HCT116 (cell line): ENCODE results near the gene LRRC4C. TPM values are rescaled to one million over a fixed set of nuclear protein-coding genes. Genes with fewer than 3 reads are reported as not detected.

Experiments
- ATAC-seq: fragments of 200-7000 bp; cut with Tn5 transposase; 2 replicates; pipeline ENCODE4 v1.9.1; 2020; ENCODE audit warnings: mild to moderate bottlenecking, moderate library complexity
- BruUV-seq: library from RNA; stranded (reverse); fragments of 400-500 nt; replicated peaks from 2 replicates; lab custom pipeline; 2021; lab: Mats Ljungman, UMichigan
- CTCF ChIA-PET: fragments of 300-600 bp; sonication (Branson Sonifier 250); formaldehyde crosslinking; loops from one replicate; lab custom pipeline; 2021; ENCODE audit warnings: antibody characterized with exemption; lab: Charles Lee
- POLR2A ChIA-PET: fragments of 300-600, 350-600 bp; sonication (Branson Sonifier 250); formaldehyde crosslinking; loops from one replicate; lab custom pipeline; 2021; ENCODE audit warnings: antibody characterized with exemption; lab: Charles Lee
- RAD21 ChIA-PET, 2 experiments: fragments of 300-600 bp; sonication (Branson Sonifier 250); formaldehyde crosslinking; loops; one replicate each; lab custom pipeline; 2023; ENCODE audit warnings: low total read pairs in 2 of 2; ENCODE audit not compliant: uncharacterized antibody in 2 of 2, unreplicated experiment in 2 of 2, low non-redundant PET in 1 of 2; lab: Charles Lee
- DNase-seq: peaks from one replicate; pipeline ENCODE4 v3.0.0-alpha.2; 2010; ENCODE audit warnings: low read depth, low spot score
- H2AFZ ChIP-seq: fragments of 200-600 bp; shearing (Covaris generic), sonication (generic); 2 replicates; pipeline ENCODE4 v1.6.1; 2017; ENCODE audit warnings: low read depth, mixed run types, mixed read lengths, antibody characterized with exemption, low read length; ENCODE audit not compliant: poor library complexity, severe bottlenecking
- H3K27ac ChIP-seq: 2 replicates; pipeline ENCODE4 v1.5.1; 2012; ENCODE audit warnings: low read depth, low read length
- H3K27me3 ChIP-seq: fragments of 200-600 bp; sonication (generic); 2 replicates; pipeline ENCODE4 v1.6.1; 2016; ENCODE audit warnings: mixed run types, low read length, mixed read lengths; ENCODE audit not compliant: insufficient read depth
- H3K36me3 ChIP-seq, 2 experiments: fragments of 200-500 bp in 1 of 2; fragments of 200-600 bp in 1 of 2; sonication (Bioruptor generic) in 1 of 2; sonication (generic) in 1 of 2; 2 replicates each; pipeline versions ENCODE4 v1.5.1 to v1.6.1; 2014 to 2016; ENCODE audit warnings: low read length in 2 of 2, inconsistent platforms in 1 of 2, mixed read lengths in 1 of 2, mixed run types in 1 of 2; ENCODE audit not compliant: insufficient read depth in 2 of 2, control insufficient read depth in 1 of 2
- H3K4me1 ChIP-seq, 2 experiments: fragments of 200-600 bp in 1 of 2; sonication (generic) in 1 of 2; 2 replicates each; pipeline versions ENCODE4 v1.5.1 to v1.6.1; 2012 to 2017; ENCODE audit warnings: low read length in 2 of 2, inconsistent platforms in 1 of 2, mild to moderate bottlenecking in 1 of 2, mixed read lengths in 1 of 2, mixed run types in 1 of 2, moderate library complexity in 1 of 2; ENCODE audit not compliant: insufficient read depth in 2 of 2, control insufficient read depth in 1 of 2
- H3K4me2 ChIP-seq: fragments of 200-600 bp; sonication (generic); 2 replicates; pipeline ENCODE4 v1.6.1; 2017; ENCODE audit warnings: mixed run types, low read length, mixed read lengths
- H3K4me3 ChIP-seq, 2 experiments: fragments of 200-600 bp in 1 of 2; sonication (generic) in 1 of 2; replicated peaks in 1 of 2; 2 replicates each; pipeline ENCODE4 v1.5.1; 2011 to 2016; ENCODE audit warnings: low read length in 2 of 2, control low read depth in 1 of 2, low read depth in 1 of 2, mild to moderate bottlenecking in 1 of 2, mixed read lengths in 1 of 2, mixed run types in 1 of 2
- H3K79me2 ChIP-seq: fragments of 200-600 bp; sonication (generic); 2 replicates; pipeline ENCODE4 v1.6.1; 2017; ENCODE audit warnings: mild to moderate bottlenecking, mixed run types, low read length, moderate library complexity, mixed read lengths; ENCODE audit not compliant: insufficient read depth
- H3K9ac ChIP-seq: fragments of 200-600 bp; sonication (generic); 2 replicates; pipeline ENCODE4 v1.6.1; 2016; ENCODE audit warnings: low read length, mixed read lengths
- H3K9me2 ChIP-seq: fragments of 200-600 bp; sonication (generic), shearing (Covaris generic); 2 replicates; pipeline ENCODE4 v1.6.1; 2017; ENCODE audit warnings: mixed run types, mild to moderate bottlenecking, moderate library complexity; ENCODE audit not compliant: insufficient read depth
- H3K9me3 ChIP-seq, 2 experiments: fragments of 200-500 bp in 1 of 2; fragments of 200-600 bp in 1 of 2; sonication (Bioruptor generic) in 1 of 2; sonication (generic) in 1 of 2; 2 replicates each; pipeline ENCODE4 v1.6.1; 2014 to 2017; ENCODE audit warnings: low read length in 2 of 2, mixed read lengths in 2 of 2, inconsistent platforms in 1 of 2, low read depth in 1 of 2, mild to moderate bottlenecking in 1 of 2, mixed run types in 1 of 2, moderate library complexity in 1 of 2; ENCODE audit not compliant: control insufficient read depth in 1 of 2, insufficient read depth in 1 of 2
- H4K20me1 ChIP-seq: fragments of 200-600 bp; sonication (generic), shearing (Covaris generic); 2 replicates; pipeline ENCODE4 v1.6.1; 2017; ENCODE audit warnings: mixed run types, mild to moderate bottlenecking, moderate library complexity; ENCODE audit not compliant: insufficient read depth
- CBX3 ChIP-seq: IDR thresholded peaks from 2 replicates; pipeline ENCODE4 v1.6.1; 2012; ENCODE audit warnings: low read depth
- EGR1 ChIP-seq: IDR thresholded peaks from 2 replicates; pipeline ENCODE4 v1.6.1; 2012; ENCODE audit warnings: low read depth
- ELF1 ChIP-seq: IDR thresholded peaks from 2 replicates; pipeline ENCODE4 v1.6.1; 2012; ENCODE audit warnings: low read depth, borderline replicate concordance
- EZH2 ChIP-seq: fragments of 200-600 bp; sonication (generic); IDR thresholded peaks from 2 replicates; pipeline ENCODE4 v1.6.1; 2017; ENCODE audit warnings: antibody characterized with exemption, mixed run types
- EZH2phosphoT487 ChIP-seq: fragments of 200-600 bp; IDR thresholded peaks from 2 replicates; pipeline ENCODE4 v1.6.1; 2018; ENCODE audit warnings: antibody characterized with exemption, borderline replicate concordance
- JUND ChIP-seq: IDR thresholded peaks from 2 replicates; pipeline ENCODE4 v1.6.1; 2012
- POLR2A ChIP-seq: IDR thresholded peaks from 2 replicates; pipeline ENCODE4 v1.7.0; 2011; ENCODE audit warnings: borderline replicate concordance; ENCODE audit not compliant: insufficient read depth, insufficient read length; ENCODE audit errors: extremely low read depth
- POLR2AphosphoS5 ChIP-seq: IDR thresholded peaks from 2 replicates; pipeline ENCODE4 v1.6.1; 2011; ENCODE audit warnings: mild to moderate bottlenecking, low read depth, low read length, moderate library complexity
- RAD21 ChIP-seq: IDR thresholded peaks from 2 replicates; pipeline ENCODE4 v1.6.1; 2012; ENCODE audit warnings: low read depth, mild to moderate bottlenecking
- SIN3A ChIP-seq: IDR thresholded peaks from 2 replicates; pipeline ENCODE4 v1.6.1; 2012; ENCODE audit warnings: low read depth
- SP1 ChIP-seq: IDR thresholded peaks from 2 replicates; pipeline ENCODE4 v1.6.1; 2012; ENCODE audit warnings: low read depth
- SRF ChIP-seq: IDR thresholded peaks from 2 replicates; pipeline ENCODE4 v1.6.1; 2012; ENCODE audit warnings: low read depth
- TCF7L2 ChIP-seq: IDR thresholded peaks from 2 replicates; pipeline ENCODE4 v1.7.0; 2011; ENCODE audit warnings: borderline replicate concordance, inconsistent platforms; ENCODE audit not compliant: insufficient read depth, insufficient read length; ENCODE audit errors: extremely low read depth
- ZFX ChIP-seq: fragments of 450-650 bp; IDR thresholded peaks from 2 replicates; pipeline ENCODE4 v1.6.1; 2017
- ZNF274 ChIP-seq: fragments of 200-500 bp; sonication (Bioruptor generic); IDR thresholded peaks from 2 replicates; pipeline ENCODE4 v1.6.1; 2014; ENCODE audit warnings: mild to moderate bottlenecking, low read depth, low read length, inconsistent platforms
- intact Hi-C: fragments of 100-400 bp; cut with micrococcal nuclease; formaldehyde crosslinking; loops from 2 replicates; pipeline ENCODE4 v1.10.0; 2022
- total RNA-seq: library from RNA; stranded (reverse); gene quantifications from one replicate; pipeline ENCODE4 v1.2.1, GENCODE V29; 2021; ENCODE audit not compliant: unreplicated experiment
- TF ChIP-seq, protein P1 (sequence below): IDR thresholded peaks from 2 replicates; pipeline ENCODE4 v1.6.1; 2012
- TF ChIP-seq, protein P2 (sequence below): IDR thresholded peaks from 2 replicates; pipeline ENCODE4 v1.6.1; 2012
- TF ChIP-seq, protein P3 (sequence below), 3 experiments: fragments of 200-600 bp in 1 of 3; sonication (generic) in 1 of 3; IDR thresholded peaks in 2 of 3; conservative IDR thresholded peaks in 1 of 3; 2 replicates each; pipeline ENCODE4 v1.5.1; 2012 to 2017; ENCODE audit warnings: low read depth in 2 of 3, low read length in 2 of 3, antibody characterized with exemption in 1 of 3, borderline replicate concordance in 1 of 3, control low read depth in 1 of 3, mild to moderate bottlenecking in 1 of 3, mixed read lengths in 1 of 3, mixed run types in 1 of 3, moderate library complexity in 1 of 3; ENCODE audit not compliant: insufficient read depth in 1 of 3

The LRRC4C gene
- total RNA-seq, 1 experiment from 2014 or later: not detected

DNA sequence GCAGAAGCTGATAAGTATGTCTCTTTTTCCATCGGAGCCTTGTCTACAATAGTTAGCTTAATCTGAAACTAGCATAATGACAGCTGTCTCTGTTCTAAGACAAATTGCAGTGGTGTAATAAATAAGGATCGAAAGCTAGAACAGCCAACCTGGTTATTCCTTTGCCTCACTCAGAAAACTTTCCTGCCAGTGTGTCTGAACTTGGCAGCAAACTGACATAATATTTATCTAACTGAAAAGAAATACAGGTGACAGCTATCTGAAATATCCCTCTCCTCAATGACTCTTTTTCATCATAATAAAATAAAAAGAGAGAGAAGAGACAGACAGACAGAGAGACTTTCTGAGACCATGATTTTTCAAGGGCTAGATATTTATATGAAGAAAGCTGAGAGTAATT, 642.5 kb downstream of the LRRC4C start:
- no peaks in the 10 kb centered on the region for H3K4me1 ChIP-seq
- TF ChIP-seq, protein P1, sequence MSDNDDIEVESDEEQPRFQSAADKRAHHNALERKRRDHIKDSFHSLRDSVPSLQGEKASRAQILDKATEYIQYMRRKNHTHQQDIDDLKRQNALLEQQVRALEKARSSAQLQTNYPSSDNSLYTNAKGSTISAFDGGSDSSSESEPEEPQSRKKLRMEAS: no peak
- TF ChIP-seq POLR2A (no peak), POLR2AphosphoS5 (no peak), EZH2 (no peak), RAD21 (no peak), SIN3A (no peak), SP1 (no peak), EZH2phosphoT487 (no peak), JUND (no peak), TCF7L2 (no peak), ZNF274 (no peak), SRF (no peak), ELF1 (no peak), CBX3 (no peak), ZFX (no peak), EGR1 (no peak)
- TF ChIP-seq, protein P2, sequence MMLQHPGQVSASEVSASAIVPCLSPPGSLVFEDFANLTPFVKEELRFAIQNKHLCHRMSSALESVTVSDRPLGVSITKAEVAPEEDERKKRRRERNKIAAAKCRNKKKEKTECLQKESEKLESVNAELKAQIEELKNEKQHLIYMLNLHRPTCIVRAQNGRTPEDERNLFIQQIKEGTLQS: no peak
- TF ChIP-seq, protein P3, sequence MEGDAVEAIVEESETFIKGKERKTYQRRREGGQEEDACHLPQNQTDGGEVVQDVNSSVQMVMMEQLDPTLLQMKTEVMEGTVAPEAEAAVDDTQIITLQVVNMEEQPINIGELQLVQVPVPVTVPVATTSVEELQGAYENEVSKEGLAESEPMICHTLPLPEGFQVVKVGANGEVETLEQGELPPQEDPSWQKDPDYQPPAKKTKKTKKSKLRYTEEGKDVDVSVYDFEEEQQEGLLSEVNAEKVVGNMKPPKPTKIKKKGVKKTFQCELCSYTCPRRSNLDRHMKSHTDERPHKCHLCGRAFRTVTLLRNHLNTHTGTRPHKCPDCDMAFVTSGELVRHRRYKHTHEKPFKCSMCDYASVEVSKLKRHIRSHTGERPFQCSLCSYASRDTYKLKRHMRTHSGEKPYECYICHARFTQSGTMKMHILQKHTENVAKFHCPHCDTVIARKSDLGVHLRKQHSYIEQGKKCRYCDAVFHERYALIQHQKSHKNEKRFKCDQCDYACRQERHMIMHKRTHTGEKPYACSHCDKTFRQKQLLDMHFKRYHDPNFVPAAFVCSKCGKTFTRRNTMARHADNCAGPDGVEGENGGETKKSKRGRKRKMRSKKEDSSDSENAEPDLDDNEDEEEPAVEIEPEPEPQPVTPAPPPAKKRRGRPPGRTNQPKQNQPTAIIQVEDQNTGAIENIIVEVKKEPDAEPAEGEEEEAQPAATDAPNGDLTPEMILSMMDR (IDR thresholded peaks at IDR 0.05 in 2 of 3, conservative IDR thresholded peaks at IDR 0.05 in 1 of 3; ENCODE audit: borderline replicate concordance in 1 of 3, insufficient read depth in 1 of 3, low read depth in 2 of 3, low read length in 2 of 3): no peak
- no peak for ATAC-seq
- RAD21 ChIA-PET: no interaction called here
- no peaks in the 10 kb centered on the region for H3K79me2 ChIP-seq
- no peaks in the 10 kb centered on the region for H3K36me3 ChIP-seq
- H3K4me3 ChIP-seq: no peak overlapping the region
- H3K27me3 ChIP-seq: no peaks in the 10 kb centered on the region
- peaks cover 10 to 14% of the 10 kb centered on the region in 2 experiments; a peak in 2 of 4 replicates for H3K9me3 ChIP-seq
- no peak overlapping the region for H3K27ac ChIP-seq
- DNase-seq: no peak
- POLR2A ChIA-PET: no interaction called here
- H2AFZ ChIP-seq: no peak overlapping the region
- intact Hi-C loops: no loop called here
- no peaks in the 10 kb centered on the region for H3K9me2 ChIP-seq
- no peak overlapping the region for H3K4me2 ChIP-seq
- no peak overlapping the region for H3K9ac ChIP-seq
- no peaks in the 10 kb centered on the region for H4K20me1 ChIP-seq
- no TSS peak for BruUV-seq
- CTCF ChIA-PET: no interaction called here
